HEK293 (cell line): ENCODE results near the gene GMEB1.
A peak's percentile ranks its signal among the peaks of the same experiment; 100 is the strongest.

Experiments
- GLI2 ChIP-seq: fragments of 450-650 bp; formaldehyde crosslinking; IDR thresholded peaks from 2 replicates; pipeline ENCODE4; 2017; ENCODE audit warnings: missing biosample characterization, missing genetic modification characterization, low read depth, borderline replicate concordance
- KLF10 ChIP-seq: fragments of 450-650 bp; IDR thresholded peaks from 2 replicates; pipeline ENCODE4 v1.5.1; 2018; ENCODE audit warnings: missing biosample characterization, mild to moderate bottlenecking, missing genetic modification characterization
- KLF9 ChIP-seq: fragments of 450-650 bp; formaldehyde crosslinking; IDR thresholded peaks from 2 replicates; pipeline ENCODE4 v1.5.1; 2016; ENCODE audit warnings: missing biosample characterization, missing genetic modification characterization, low read depth
- OSR2 ChIP-seq: fragments of 450-650 bp; formaldehyde crosslinking; IDR thresholded peaks from 2 replicates; pipeline ENCODE4 v1.5.1; 2016; ENCODE audit warnings: missing biosample characterization, missing genetic modification characterization
- ZBTB1 ChIP-seq: fragments of 450-650 bp; formaldehyde crosslinking; IDR thresholded peaks from 2 replicates; pipeline ENCODE4 v1.5.1; 2016; ENCODE audit warnings: missing biosample characterization, missing genetic modification characterization
- ZFP37 ChIP-seq: fragments of 450-650 bp; formaldehyde crosslinking; IDR thresholded peaks from 2 replicates; pipeline ENCODE4 v1.5.1; 2016; ENCODE audit warnings: missing biosample characterization, missing genetic modification characterization
- ZFP41 ChIP-seq: fragments of 450-650 bp; formaldehyde crosslinking; IDR thresholded peaks from 2 replicates; pipeline ENCODE4 v1.5.1; 2016; ENCODE audit warnings: missing biosample characterization, missing genetic modification characterization, borderline replicate concordance
- ZFP69B ChIP-seq: fragments of 450-650 bp; formaldehyde crosslinking; IDR thresholded peaks from 2 replicates; pipeline ENCODE4 v1.5.1; 2016; ENCODE audit warnings: missing biosample characterization, missing genetic modification characterization
- ZNF121 ChIP-seq: fragments of 450-650 bp; formaldehyde crosslinking; IDR thresholded peaks from 2 replicates; pipeline ENCODE4 v1.5.1; 2016; ENCODE audit warnings: missing biosample characterization, missing genetic modification characterization
- ZNF133 ChIP-seq: fragments of 450-650 bp; formaldehyde crosslinking; IDR thresholded peaks from 2 replicates; pipeline ENCODE4 v1.5.1; 2016; ENCODE audit warnings: missing biosample characterization, missing genetic modification characterization
- ZNF146 ChIP-seq: fragments of 450-650 bp; formaldehyde crosslinking; IDR thresholded peaks from 2 replicates; pipeline ENCODE4 v1.5.1; 2016; ENCODE audit warnings: missing biosample characterization, missing genetic modification characterization
- ZNF16 ChIP-seq: fragments of 450-650 bp; formaldehyde crosslinking; IDR thresholded peaks from 2 replicates; pipeline ENCODE4 v1.5.1; 2016; ENCODE audit warnings: low read depth, missing biosample characterization, missing genetic modification characterization
- ZNF184 ChIP-seq: fragments of 450-650 bp; IDR thresholded peaks from 2 replicates; pipeline ENCODE4 v1.5.1; 2018; ENCODE audit warnings: missing biosample characterization, mild to moderate bottlenecking, missing genetic modification characterization
- ZNF239 ChIP-seq: fragments of 450-650 bp; formaldehyde crosslinking; IDR thresholded peaks from 2 replicates; pipeline ENCODE4 v1.5.1; 2016; ENCODE audit warnings: missing biosample characterization, missing genetic modification characterization
- ZNF335 ChIP-seq: fragments of 450-650 bp; formaldehyde crosslinking; conservative IDR thresholded peaks from 2 replicates; pipeline ENCODE4 v1.5.1; 2016; ENCODE audit warnings: missing biosample characterization, missing genetic modification characterization
- ZNF394 ChIP-seq: fragments of 450-650 bp; formaldehyde crosslinking; IDR thresholded peaks from 2 replicates; pipeline ENCODE4 v1.5.1; 2016; ENCODE audit warnings: missing biosample characterization, missing genetic modification characterization, mild to moderate bottlenecking, moderate library complexity, borderline replicate concordance
- ZNF398 ChIP-seq: fragments of 450-650 bp; formaldehyde crosslinking; IDR thresholded peaks from 2 replicates; pipeline ENCODE4 v1.5.1; 2017; ENCODE audit warnings: missing biosample characterization, missing genetic modification characterization
- ZNF530 ChIP-seq: fragments of 450-650 bp; formaldehyde crosslinking; IDR thresholded peaks from 2 replicates; pipeline ENCODE4 v1.5.1; 2016; ENCODE audit warnings: low read depth, missing biosample characterization, missing genetic modification characterization
- ZNF548 ChIP-seq: fragments of 450-650 bp; formaldehyde crosslinking; IDR thresholded peaks from 2 replicates; pipeline ENCODE4 v1.5.1; 2016; ENCODE audit warnings: missing biosample characterization, missing genetic modification characterization
- ZNF558 ChIP-seq: fragments of 450-650 bp; formaldehyde crosslinking; IDR thresholded peaks from 2 replicates; pipeline ENCODE4 v1.5.1; 2016; ENCODE audit warnings: missing biosample characterization, missing genetic modification characterization
- ZNF571 ChIP-seq: fragments of 450-650 bp; formaldehyde crosslinking; IDR thresholded peaks from 2 replicates; pipeline ENCODE4 v1.5.0; 2017; ENCODE audit warnings: missing biosample characterization, missing genetic modification characterization
- ZNF621 ChIP-seq: fragments of 450-650 bp; formaldehyde crosslinking; IDR thresholded peaks from 2 replicates; pipeline ENCODE4 v1.5.1; 2017; ENCODE audit warnings: missing biosample characterization, missing genetic modification characterization
- ZNF624 ChIP-seq: fragments of 450-650 bp; formaldehyde crosslinking; IDR thresholded peaks from 2 replicates; pipeline ENCODE4 v1.5.1; 2017; ENCODE audit warnings: missing biosample characterization, missing genetic modification characterization
- ZNF654 ChIP-seq: fragments of 450-650 bp; formaldehyde crosslinking; IDR thresholded peaks from 2 replicates; pipeline ENCODE4 v1.5.1; 2016; ENCODE audit warnings: low read depth, missing biosample characterization, missing genetic modification characterization
- ZNF660 ChIP-seq: fragments of 450-650 bp; IDR thresholded peaks from 2 replicates; pipeline ENCODE4 v1.5.1; 2018; ENCODE audit warnings: missing biosample characterization, mild to moderate bottlenecking, missing genetic modification characterization
- ZNF768 ChIP-seq: fragments of 450-650 bp; formaldehyde crosslinking; IDR thresholded peaks from 2 replicates; pipeline ENCODE4 v1.5.1; 2018; ENCODE audit warnings: missing biosample characterization, mild to moderate bottlenecking, missing genetic modification characterization
- ZNF777 ChIP-seq: fragments of 450-650 bp; formaldehyde crosslinking; IDR thresholded peaks from 2 replicates; pipeline ENCODE4 v1.5.1; 2017; ENCODE audit warnings: missing biosample characterization, missing genetic modification characterization, borderline replicate concordance
- ZSCAN16 ChIP-seq: fragments of 450-650 bp; formaldehyde crosslinking; IDR thresholded peaks from 2 replicates; pipeline ENCODE4 v1.5.1; 2016; ENCODE audit warnings: missing biosample characterization, missing genetic modification characterization
- ZSCAN23 ChIP-seq: fragments of 450-650 bp; formaldehyde crosslinking; IDR thresholded peaks from 2 replicates; pipeline ENCODE4 v1.5.1; 2016; ENCODE audit warnings: missing biosample characterization, missing genetic modification characterization
- TF ChIP-seq, protein P1 (sequence below): fragments of 450-650 bp; formaldehyde crosslinking; IDR thresholded peaks from 2 replicates; pipeline ENCODE4 v1.5.1; 2016; ENCODE audit warnings: missing biosample characterization, missing genetic modification characterization
- TF ChIP-seq, protein P2 (sequence below): fragments of 450-650 bp; formaldehyde crosslinking; IDR thresholded peaks from 2 replicates; pipeline ENCODE4 v1.5.1; 2016; ENCODE audit warnings: missing biosample characterization, missing genetic modification characterization
- TF ChIP-seq, protein P3 (sequence below): IDR thresholded peaks from 2 replicates; pipeline ENCODE4 v1.6.1; 2011; ENCODE audit warnings: mild to moderate bottlenecking, low read depth, low read length, borderline replicate concordance
- TF ChIP-seq, protein P4 (sequence below): fragments of 450-650 bp; formaldehyde crosslinking; IDR thresholded peaks from 2 replicates; pipeline ENCODE4 v1.5.1; 2016; ENCODE audit warnings: missing biosample characterization, missing genetic modification characterization

Gene GMEB1

GRCh38 chr1:28736450-28737306, 68.1 kb downstream of the GMEB1 start, which contains the start of gene YTHDF2 (continued):
- TF ChIP-seq ZNF768 (tag by site-specific recombination) (0 out of 2 replicates have a peak, but pooled peaks have one; percentile 14), ZFP69B (peak; percentile 81; the same call in 1 of the 2 replicates), ZNF133 (tag by site-specific recombination) (no peak), ZNF624 (tag by site-specific recombination) (no peak), ZNF571 (tag by site-specific recombination) (no peak), KLF9 (peak; percentile 82), ZNF121 (tag by site-specific recombination) (peak; percentile 25; the same call in 1 of the 2 replicates), ZSCAN23 (tag by site-specific recombination) (peak; percentile 84; the same call in 1 of the 2 replicates), ZFP37 (tag by site-specific recombination) (peak; percentile 89), ZBTB1 (tag by site-specific recombination) (0 out of 2 replicates have a peak, but pooled peaks have one; percentile 10), ZFP41 (tag by site-specific recombination) (no peak), ZNF239 (0 out of 2 replicates have a peak, but pooled peaks have one; percentile 60), ZNF548 (tag by site-specific recombination) (no peak), ZNF654 (tag by site-specific recombination) (no peak), ZNF16 (tag by site-specific recombination) (no peak), GLI2 (0 out of 2 replicates have a peak, but pooled peaks have one; percentile 4), ZNF394 (peak; percentile 81), ZNF530 (tag by site-specific recombination) (no peak), ZNF335 (peak; percentile 67), ZSCAN16 (0 out of 2 replicates have a peak, but pooled peaks have one; percentile 69), ZNF777 (no peak), ZNF146 (tag by site-specific recombination) (peak; percentile 25), ZNF621 (tag by site-specific recombination) (no peak), ZNF660 (tag by site-specific recombination) (peak; percentile 96), ZNF184 (tag by site-specific recombination) (peak; percentile 84), ZNF398 (tag by site-specific recombination) (peak; percentile 56; the same call in 1 of the 2 replicates), OSR2 (tag by site-specific recombination) (0 out of 2 replicates have a peak, but pooled peaks have one; percentile 16), KLF10 (peak; percentile 88), ZNF558 (tag by site-specific recombination) (peak; percentile 70; the same call in 1 of the 2 replicates)
- TF ChIP-seq, protein P1, sequence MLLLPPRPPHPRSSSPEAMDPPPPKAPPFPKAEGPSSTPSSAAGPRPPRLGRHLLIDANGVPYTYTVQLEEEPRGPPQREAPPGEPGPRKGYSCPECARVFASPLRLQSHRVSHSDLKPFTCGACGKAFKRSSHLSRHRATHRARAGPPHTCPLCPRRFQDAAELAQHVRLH (tag by site-specific recombination): peak; percentile 89
- TF ChIP-seq, protein P2, sequence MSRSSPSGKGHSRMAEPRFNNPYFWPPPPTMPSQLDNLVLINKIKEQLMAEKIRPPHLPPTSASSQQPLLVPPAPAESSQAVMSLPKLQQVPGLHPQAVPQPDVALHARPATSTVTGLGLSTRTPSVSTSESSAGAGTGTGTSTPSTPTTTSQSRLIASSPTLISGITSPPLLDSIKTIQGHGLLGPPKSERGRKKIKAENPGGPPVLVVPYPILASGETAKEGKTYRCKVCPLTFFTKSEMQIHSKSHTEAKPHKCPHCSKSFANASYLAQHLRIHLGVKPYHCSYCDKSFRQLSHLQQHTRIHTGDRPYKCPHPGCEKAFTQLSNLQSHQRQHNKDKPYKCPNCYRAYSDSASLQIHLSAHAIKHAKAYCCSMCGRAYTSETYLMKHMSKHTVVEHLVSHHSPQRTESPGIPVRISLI (tag by site-specific recombination): no peak
- TF ChIP-seq, protein P3, sequence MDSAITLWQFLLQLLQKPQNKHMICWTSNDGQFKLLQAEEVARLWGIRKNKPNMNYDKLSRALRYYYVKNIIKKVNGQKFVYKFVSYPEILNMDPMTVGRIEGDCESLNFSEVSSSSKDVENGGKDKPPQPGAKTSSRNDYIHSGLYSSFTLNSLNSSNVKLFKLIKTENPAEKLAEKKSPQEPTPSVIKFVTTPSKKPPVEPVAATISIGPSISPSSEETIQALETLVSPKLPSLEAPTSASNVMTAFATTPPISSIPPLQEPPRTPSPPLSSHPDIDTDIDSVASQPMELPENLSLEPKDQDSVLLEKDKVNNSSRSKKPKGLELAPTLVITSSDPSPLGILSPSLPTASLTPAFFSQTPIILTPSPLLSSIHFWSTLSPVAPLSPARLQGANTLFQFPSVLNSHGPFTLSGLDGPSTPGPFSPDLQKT: no peak
- TF ChIP-seq, protein P4, sequence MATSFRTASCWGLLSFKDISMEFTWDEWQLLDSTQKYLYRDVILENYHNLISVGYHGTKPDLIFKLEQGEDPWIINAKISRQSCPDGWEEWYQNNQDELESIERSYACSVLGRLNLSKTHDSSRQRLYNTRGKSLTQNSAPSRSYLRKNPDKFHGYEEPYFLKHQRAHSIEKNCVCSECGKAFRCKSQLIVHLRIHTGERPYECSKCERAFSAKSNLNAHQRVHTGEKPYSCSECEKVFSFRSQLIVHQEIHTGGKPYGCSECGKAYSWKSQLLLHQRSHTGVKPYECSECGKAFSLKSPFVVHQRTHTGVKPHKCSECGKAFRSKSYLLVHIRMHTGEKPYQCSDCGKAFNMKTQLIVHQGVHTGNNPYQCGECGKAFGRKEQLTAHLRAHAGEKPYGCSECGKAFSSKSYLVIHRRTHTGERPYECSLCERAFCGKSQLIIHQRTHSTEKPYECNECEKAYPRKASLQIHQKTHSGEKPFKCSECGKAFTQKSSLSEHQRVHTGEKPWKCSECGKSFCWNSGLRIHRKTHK (tag by site-specific recombination): no peak
